ENCODE data around the gene CDK5R2. TPM values are rescaled to one million over a fixed set of nuclear protein-coding genes. Genes with fewer than 3 reads are reported as not detected.

The CDK5R2 gene
- total RNA-seq, 1 experiment from 2014 or later, result 1.3 TPM

DNA sequence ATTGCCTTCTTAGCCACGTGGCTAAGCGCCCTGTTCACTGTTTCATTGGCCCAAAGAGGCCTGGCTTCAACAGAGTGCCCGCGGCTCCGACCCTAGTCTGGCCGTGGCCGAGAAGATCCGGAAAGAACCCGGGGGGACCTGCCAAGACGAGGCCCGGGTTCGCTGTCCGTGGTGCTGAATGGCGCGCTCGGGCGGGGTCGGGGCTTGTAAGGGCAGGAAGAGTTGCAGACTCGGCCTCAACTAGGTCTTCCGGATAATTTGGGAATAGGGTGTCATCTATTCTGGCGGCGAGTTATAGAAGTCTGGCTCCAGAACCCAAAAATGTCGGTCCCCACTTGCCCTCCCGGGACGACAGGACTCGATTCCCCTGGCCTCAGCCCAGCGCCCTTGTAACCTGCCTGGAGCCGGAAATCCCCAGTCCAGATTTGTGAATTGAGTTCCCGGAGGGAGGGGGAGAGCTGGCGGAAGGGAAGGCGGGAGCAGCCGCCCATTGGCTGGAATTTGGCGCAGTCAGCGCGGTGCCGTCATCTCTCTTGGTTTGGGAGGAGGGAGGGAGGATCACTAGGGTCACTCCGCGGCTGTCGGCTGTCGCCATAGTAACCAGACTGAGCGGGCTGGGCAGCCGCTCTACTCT lies 3.5 kb downstream of the CDK5R2 start:
- H3K36me3 ChIP-seq (ENCODE audit: control insufficient read depth, insufficient read depth, low read length), result no peaks in the 10 kb centered on the region
- H3K9me3 ChIP-seq (ENCODE audit: control insufficient read depth, insufficient read depth, low read depth, low read length), result no peaks in the 10 kb centered on the region
- H3K4me3 ChIP-seq (ENCODE audit: low read depth in 2 of 2, low read length in 2 of 2), result no peak overlapping the region
- H3K27me3 ChIP-seq (ENCODE audit: control insufficient read depth, insufficient read depth, low read length), result no peaks in the 10 kb centered on the region; the same call in 1 of the 2 replicates
- ChIA-PET POLR2A (no interaction called here), CTCF (no interaction called here)
- H3K27ac ChIP-seq (ENCODE audit: low read length), result no peak overlapping the region
- intact Hi-C loops (cut with micrococcal nuclease; ENCODE audit: unreplicated experiment), result no loop called here
- 0 out of 2 replicates have a peak, but pooled peaks cover 4% of the 10 kb centered on the region for H3K4me1 ChIP-seq (ENCODE audit: control insufficient read depth, insufficient read depth, low read length)
- no peak for TF ChIP-seq TCF7L2 (IDR thresholded peaks at IDR 0.05; ENCODE audit: low read depth, low read length)
- TF ChIP-seq, protein P1, sequence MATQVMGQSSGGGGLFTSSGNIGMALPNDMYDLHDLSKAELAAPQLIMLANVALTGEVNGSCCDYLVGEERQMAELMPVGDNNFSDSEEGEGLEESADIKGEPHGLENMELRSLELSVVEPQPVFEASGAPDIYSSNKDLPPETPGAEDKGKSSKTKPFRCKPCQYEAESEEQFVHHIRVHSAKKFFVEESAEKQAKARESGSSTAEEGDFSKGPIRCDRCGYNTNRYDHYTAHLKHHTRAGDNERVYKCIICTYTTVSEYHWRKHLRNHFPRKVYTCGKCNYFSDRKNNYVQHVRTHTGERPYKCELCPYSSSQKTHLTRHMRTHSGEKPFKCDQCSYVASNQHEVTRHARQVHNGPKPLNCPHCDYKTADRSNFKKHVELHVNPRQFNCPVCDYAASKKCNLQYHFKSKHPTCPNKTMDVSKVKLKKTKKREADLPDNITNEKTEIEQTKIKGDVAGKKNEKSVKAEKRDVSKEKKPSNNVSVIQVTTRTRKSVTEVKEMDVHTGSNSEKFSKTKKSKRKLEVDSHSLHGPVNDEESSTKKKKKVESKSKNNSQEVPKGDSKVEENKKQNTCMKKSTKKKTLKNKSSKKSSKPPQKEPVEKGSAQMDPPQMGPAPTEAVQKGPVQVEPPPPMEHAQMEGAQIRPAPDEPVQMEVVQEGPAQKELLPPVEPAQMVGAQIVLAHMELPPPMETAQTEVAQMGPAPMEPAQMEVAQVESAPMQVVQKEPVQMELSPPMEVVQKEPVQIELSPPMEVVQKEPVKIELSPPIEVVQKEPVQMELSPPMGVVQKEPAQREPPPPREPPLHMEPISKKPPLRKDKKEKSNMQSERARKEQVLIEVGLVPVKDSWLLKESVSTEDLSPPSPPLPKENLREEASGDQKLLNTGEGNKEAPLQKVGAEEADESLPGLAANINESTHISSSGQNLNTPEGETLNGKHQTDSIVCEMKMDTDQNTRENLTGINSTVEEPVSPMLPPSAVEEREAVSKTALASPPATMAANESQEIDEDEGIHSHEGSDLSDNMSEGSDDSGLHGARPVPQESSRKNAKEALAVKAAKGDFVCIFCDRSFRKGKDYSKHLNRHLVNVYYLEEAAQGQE (IDR thresholded peaks at IDR 0.05; ENCODE audit: insufficient read depth in 1 of 2, low read depth in 2 of 2, low read length in 1 of 2), result peak; percentile 95 to 97
- no peak for ATAC-seq
- BruUV-seq (replicated peaks), result no TSS peak
- in situ Hi-C loops (cut with HindIII; ENCODE audit: low pct_unique_long_range_greater_than_20kb, low sequenced_read_pairs), result no loop called here
- DNase-seq (ENCODE audit: low read depth, low spot score), result no peak

DNA sequence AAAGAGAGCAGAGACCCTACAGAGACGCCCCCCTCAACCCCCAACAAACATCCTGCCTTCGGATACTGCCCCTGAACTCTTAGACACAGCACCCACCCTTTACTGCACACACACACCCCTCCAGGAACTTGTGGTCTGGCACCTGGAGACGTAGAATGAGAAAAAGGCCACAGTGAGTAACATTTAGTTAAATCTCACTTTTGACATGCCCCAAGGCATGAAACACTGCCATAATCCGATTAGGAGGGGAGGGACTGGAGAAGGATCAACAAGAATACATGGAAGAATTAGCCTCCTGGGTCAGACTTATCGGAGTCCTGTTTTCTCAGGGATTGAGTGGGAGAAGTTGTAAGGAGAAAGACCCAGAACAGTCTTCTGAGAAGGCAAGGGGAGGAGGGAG lies 4.1 kb downstream of the CDK5R2 start:
- intact Hi-C loops (cut with micrococcal nuclease; ENCODE audit: unreplicated experiment) (no loop called here), in situ Hi-C loops (cut with HindIII; ENCODE audit: low pct_unique_long_range_greater_than_20kb, low sequenced_read_pairs) (no loop called here)
- BruUV-seq (replicated peaks), result no TSS peak
- ATAC-seq, result no peak
- no peaks in the 10 kb centered on the region; the same call in 1 of the 2 replicates for H3K27me3 ChIP-seq (ENCODE audit: control insufficient read depth, insufficient read depth, low read length)
- DNase-seq (ENCODE audit: low read depth, low spot score), result no peak
- ChIA-PET POLR2A (no interaction called here), CTCF (no interaction called here)
- H3K9me3 ChIP-seq (ENCODE audit: control insufficient read depth, insufficient read depth, low read depth, low read length), result no peaks in the 10 kb centered on the region
- H3K27ac ChIP-seq (ENCODE audit: low read length), result no peak overlapping the region
- TF ChIP-seq SIN3A (IDR thresholded peaks at IDR 0.05; ENCODE audit: borderline replicate concordance, insufficient read depth, low read depth, low read length) (no peak), TCF7L2 (IDR thresholded peaks at IDR 0.05; ENCODE audit: low read depth, low read length) (no peak), POLR2AphosphoS5 (IDR thresholded peaks at IDR 0.05; ENCODE audit: low read depth, low read length) (no peak)
- TF ChIP-seq, protein P2, sequence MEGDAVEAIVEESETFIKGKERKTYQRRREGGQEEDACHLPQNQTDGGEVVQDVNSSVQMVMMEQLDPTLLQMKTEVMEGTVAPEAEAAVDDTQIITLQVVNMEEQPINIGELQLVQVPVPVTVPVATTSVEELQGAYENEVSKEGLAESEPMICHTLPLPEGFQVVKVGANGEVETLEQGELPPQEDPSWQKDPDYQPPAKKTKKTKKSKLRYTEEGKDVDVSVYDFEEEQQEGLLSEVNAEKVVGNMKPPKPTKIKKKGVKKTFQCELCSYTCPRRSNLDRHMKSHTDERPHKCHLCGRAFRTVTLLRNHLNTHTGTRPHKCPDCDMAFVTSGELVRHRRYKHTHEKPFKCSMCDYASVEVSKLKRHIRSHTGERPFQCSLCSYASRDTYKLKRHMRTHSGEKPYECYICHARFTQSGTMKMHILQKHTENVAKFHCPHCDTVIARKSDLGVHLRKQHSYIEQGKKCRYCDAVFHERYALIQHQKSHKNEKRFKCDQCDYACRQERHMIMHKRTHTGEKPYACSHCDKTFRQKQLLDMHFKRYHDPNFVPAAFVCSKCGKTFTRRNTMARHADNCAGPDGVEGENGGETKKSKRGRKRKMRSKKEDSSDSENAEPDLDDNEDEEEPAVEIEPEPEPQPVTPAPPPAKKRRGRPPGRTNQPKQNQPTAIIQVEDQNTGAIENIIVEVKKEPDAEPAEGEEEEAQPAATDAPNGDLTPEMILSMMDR (IDR thresholded peaks at IDR 0.05), result no peak
- TF ChIP-seq, protein P1 (IDR thresholded peaks at IDR 0.05; ENCODE audit: insufficient read depth in 1 of 2, low read depth in 2 of 2, low read length in 1 of 2), result no peak
- no peaks in the 10 kb centered on the region for H3K36me3 ChIP-seq (ENCODE audit: control insufficient read depth, insufficient read depth, low read length)
- 0 out of 2 replicates have a peak, but pooled peaks cover 4% of the 10 kb centered on the region for H3K4me1 ChIP-seq (ENCODE audit: control insufficient read depth, insufficient read depth, low read length)
- H3K4me3 ChIP-seq (ENCODE audit: low read depth in 2 of 2, low read length in 2 of 2), result no peak overlapping the region

Measured in Panc1 (cell line).